GM18526 (cell line): ENCODE results near the gene RHOG.

ENCODE experiments used
- POLR2A ChIP-seq: IDR thresholded peaks from 3 replicates; pipeline ENCODE4 v1.6.1; 2011; ENCODE audit not compliant: insufficient read length; ENCODE audit errors: extremely low read depth

The RHOG gene

DNA sequence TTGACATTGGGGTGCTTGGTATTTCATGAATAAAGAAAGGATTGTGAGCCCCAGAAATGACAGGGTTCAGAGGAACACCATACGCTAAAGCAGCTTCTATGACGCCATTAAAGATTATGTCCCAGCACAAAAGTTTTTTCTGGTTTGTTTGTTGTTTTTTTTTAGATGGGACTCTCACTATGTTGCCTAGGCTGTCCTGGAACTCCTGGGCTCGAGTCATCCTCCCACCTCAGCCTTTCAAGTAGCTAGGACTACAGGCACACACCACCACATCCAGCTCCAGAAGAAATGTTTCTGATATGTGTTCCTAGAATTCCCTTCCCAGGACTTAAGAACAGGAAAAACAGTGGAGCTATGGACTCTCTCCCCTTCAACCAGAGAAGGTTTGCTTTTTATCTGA lies 2.6 kb upstream of the RHOG start:
- TF ChIP-seq POLR2A = no peak

DNA sequence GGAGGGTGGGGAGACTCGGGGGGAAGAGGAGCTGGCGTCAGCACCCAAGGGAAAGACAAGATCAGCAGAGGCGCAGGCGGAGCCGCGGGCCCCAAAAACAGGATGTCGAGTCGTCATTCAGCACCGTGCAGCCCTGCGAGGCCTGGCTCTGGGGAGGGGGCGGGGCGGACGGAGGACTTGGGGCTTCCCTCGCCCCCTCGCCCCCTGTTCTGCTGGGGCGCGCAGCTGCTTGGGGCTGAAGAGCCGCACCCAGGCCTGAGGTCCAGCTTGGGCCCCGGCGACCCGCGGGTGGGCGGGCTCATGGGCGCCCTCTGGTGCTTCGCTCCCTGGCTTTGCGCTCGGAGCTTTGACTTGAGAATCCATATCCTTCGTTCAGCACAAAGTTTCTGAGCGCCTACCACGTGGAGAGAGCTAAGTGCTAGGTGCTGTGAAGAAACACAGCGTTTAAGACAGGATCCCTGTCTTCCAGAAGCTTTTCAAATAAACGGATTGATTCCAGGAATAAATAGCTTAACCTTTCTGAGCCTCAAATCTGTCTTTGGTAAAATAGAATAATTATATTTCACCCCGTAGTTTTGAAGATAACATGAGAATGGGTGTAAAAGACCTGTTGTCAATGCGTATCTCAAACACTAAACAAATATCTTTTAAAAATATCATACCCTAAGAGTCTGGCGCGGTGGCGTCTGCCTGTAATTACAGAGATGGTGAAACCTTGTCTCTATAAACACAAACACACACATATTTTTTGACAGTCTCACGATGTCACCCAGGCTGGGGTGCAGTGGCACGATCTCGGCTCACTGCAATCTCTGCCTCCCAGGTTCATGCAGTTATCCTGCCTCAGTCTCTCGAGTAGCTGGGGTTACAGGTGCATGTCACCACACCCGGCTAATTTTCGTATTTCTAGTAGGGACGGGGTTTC lies 929 bp upstream of the RHOG start:
- TF ChIP-seq POLR2A = peak; percentile 46

DNA sequence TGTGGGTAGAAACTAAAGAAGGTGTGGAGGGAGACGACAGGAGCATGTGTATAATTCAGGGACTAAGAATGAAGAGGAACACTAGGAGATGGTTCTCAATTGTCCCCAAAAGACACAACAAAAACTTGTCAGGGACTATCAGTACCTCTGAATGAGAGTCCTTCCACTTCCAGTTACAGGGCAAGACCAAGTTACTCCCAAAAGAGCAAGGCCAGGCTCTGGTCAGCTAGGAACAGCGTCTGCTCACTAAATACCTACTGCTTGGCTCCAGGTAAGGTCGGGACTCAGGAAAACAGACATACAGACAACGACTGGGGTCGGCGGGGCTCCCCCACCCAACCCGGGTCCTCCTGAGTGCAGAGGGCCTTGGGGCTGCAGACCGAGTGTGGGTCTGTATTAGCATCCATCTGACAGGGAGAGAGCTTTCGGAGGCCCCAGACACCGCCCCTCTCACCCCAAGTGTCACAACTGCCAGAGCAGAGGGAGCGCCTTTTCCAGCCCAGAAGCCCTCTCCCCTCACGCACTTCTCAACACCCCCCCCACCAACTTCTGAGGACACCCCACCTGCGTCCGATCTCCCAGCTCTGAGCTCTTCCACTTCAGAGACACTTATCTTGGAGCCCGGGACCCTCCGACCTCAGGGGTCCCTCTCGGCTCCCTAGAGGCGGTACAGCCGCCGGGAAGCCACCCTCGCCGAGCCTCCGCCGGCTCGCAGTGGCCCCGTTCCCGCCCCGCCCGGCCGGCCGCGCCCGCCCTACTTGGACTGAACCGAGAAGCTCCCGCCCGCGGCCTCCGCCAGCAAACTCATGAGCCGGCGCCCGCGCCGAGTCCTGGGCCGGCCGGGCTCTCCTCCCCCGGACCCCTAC lies 522 bp downstream of the RHOG start:
- no peak for TF ChIP-seq POLR2A

DNA sequence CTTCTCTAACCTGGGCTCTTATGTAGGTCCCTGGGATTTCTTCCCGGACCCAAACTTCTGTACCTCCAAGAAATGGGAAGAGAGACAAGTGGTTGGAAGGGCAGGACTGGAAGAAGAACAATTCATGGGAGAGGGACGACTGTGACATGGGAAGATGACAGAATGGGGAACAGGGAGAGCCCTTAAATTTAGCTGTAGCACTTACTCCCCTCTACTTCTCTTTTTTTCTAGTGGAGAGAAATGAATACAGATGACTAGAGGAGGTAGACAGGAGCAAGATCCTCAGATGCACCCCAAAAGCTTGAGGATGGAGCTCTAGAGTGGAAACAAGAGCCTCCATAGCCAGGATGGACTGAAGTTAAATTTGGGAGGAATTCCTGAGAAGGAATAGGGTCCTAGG lies 2.3 kb downstream of the RHOG start:
- TF ChIP-seq POLR2A = no peak

DNA sequence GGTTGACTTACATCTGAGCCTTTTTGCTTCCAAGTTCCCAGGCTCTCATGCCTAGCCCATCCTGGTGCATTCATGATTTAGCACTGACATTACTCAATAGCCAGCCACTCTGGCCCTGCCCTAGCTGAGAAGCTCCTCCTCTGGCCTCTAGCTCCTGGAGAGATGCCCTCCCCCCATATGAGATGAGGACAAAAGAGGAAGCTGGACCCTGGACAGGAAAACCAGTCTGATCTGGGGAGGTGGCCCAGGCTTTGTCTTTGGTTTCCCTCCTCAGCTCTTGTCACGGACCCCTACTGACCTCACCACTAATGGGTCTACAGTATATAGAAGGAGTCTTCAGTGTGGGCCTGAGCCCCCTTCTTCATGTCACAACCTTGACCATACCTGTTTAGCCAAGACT lies 3.0 kb downstream of the RHOG start:
- no peak for TF ChIP-seq POLR2A

DNA sequence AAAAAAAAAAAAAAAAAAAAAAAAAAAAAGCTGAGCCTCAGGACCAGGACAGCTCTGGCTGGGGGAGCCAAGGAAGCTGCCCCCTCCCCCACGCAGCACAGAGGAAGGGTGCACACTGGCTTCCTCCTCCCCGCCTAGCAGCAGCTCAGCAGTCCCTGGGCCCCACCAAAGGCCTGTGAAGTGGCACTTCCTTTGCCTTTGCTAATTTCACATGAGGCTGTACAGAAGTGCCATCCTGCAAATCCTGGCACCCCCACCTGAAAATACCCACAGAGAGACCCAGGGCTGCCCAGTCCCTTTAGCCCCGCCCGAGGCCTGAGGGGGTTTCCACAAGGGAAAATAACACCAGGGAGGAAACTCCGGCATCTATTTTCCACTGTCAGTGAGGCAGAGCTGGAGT lies 3.9 kb downstream of the RHOG start:
- no peak for TF ChIP-seq POLR2A

DNA sequence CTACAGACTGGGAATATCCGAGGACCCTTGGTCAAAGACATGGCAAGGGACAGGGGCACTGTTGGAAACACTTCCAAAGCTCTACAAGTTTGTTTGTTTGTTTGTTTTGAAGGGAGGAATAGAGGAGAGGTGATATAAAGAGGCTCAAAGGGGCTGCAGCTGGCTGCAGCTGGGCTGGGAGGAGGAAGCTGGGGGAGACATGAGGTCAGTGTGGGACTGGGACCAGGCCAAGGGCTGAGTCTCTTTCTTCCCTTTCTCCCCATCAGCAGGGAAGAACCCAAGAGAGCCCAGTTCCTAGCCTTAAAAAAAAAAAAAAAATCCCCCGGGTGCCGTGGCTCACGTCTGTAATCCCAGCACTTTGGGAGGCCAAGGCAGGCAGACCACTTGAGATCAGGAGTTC lies 5.0 kb downstream of the RHOG start:
- no peak for TF ChIP-seq POLR2A

DNA sequence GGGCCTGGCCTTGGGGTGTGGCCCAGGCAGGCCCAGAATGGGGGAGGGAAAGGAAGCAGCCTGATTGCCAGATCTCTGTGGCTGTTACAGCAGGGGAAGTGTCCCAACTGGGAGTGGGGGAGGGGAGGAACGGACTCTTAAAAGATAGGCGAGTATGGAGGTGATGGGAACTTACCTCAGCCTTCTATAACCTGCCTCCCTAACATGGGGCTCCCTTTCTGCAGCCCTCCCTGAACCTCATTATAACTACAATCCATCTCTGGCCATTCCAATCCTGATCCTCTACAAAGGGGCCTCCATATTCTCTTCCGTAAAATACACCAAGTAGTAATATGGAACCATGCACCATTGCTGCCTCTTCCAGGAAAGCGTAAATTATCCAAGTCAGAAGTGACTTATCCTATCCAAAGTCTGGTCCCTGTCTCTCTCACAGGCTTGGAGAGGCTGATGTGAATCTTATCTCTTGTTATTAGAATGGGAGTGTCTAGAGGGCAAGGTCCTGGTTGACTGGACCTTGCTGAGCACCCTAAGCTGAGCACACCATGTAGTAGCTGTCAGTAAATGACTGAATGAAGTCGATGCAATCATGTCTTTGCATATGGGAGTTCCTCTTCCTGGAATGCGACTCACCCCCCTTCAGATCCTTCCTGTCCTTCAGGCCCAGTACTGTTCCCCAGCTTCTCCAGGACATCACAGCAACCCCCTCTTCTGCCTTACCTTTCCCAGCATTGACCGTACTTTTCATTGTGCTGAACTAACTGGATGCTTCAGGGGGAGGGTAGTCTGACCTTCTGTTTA lies 5.9 kb downstream of the RHOG start:
- TF ChIP-seq POLR2A = no peak

DNA sequence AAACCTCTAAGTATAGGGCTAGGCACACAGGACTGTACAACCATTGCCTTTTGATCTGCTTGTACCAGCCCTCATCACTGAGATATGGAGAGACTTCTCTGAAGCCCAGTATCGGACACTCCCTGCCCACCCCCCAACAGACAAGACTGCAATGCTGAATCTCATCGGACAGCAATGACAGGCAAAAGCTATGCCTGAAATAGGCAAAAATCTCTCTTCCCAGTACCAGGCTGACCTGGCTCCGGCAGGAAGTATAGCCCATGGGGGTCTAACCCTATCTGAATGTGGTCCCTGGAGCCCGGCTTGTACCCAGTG lies 6.5 kb downstream of the RHOG start:
- TF ChIP-seq POLR2A = no peak

DNA sequence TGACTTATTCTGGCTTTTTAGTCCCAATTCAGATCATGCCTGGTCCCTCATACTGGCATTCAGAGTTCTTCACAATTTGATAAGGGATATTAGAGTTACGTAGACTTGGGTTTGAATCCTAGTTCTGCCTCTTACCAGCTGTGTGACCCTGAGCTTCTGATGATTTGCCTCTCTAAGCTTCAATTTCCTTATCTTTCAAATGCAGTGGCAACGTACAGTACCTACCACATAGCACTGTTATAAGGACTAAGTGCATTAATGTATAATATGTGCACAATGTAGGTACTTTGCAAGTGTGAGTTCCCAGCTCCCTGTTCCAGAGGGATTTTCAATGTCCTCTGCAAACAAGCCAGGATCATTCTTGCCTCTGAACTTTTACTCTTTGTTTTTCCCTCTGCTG lies 7.3 kb downstream of the RHOG start:
- no peak for TF ChIP-seq POLR2A

DNA sequence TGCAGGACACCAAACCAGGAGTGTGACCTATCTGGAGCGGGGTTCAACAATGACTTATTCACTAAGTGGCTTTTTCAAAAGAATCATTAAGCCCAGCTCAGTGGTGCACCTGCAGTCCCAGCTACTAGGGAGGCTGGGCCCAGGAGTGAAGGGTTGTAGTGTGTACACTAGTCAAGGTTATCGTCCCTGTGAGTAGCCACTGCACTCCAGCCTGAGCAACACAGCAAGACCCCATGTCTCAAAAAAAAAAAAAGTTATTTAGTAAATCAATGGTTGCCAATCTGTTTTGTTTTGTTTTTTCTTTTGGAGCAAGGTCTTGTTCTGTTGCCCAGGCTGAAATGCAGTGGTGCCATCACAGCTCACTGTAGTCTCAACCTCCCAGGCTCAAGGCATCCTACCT lies 7.9 kb downstream of the RHOG start:
- no peak for TF ChIP-seq POLR2A

DNA sequence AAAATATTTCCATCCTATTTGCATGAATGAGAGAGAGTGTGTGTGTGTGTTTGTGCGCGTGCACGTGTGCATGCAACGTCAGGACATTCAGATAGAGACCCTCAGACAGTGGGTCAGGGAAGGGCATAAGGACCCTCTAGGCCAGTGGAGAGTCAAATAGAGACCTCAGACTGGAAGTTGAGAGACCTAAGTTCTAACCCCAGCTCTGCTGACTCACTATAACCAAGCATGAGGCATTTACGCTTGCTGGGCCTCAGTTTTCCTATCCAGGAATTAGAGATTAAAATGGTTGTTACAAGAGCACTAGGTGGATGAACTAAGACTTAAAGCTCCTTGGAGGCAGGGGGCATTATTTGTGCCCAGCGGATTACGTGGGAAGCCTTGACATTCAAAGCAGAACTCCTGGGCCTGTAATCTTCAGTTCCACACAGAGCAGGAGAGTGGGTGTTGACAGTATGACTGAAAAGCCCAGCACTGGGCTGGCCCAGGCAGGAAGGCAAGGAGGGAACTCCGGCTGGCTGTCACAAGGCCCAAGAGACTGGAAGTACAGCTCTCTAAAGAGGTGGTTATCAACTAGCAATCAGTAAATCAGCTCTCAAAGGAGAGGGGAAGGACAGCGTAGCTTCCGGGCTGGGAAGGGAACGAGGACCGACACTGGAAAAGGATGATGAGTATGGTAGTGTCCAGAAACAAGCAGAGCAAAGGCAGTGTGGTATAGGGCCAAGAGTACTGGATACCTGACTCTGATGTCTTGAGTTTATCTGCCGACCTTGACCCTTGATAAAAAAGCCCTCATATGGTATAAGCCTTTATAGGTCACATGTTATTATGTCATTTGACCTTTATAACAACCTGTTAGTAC lies 9.2 kb downstream of the RHOG start:
- no peak for TF ChIP-seq POLR2A

DNA sequence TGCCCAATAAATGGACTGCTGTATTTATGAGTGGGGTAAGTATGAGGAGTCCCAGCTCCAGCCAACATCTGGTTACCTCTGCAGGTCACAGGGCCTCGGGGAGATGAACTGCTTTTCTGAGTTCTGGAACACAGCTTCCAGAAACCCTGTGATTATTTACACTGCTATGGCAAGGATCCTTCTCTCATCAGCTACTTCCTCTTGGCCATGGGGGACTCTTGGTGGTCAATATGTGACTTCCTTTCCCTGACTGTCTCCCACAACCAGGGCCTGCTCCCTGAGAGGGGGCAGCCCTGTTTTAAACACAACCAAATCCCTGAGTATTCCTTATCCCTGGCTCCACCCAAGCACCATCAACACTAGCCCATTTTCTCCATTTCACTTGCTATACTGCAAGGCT lies 10.0 kb downstream of the RHOG start:
- no peak for TF ChIP-seq POLR2A

DNA sequence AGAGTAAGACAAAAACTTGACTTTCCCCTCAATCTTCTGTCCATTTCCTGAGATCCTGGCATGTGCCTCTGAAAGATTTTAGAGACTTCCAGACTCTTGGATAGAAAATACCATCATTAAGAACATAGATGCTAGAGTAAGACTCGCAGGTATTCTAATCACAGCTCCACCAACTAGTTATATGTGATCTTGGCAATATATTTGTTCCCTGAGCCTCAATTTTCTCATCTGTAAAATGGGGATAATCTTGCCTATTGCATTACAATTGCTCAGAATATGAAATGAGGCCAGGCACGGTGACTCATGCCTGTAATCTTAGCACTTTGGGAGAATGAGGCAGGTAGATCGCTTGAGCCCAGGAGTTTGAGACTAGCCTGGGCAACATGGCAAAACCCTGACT lies 10.7 kb downstream of the RHOG start:
- TF ChIP-seq POLR2A = no peak

DNA sequence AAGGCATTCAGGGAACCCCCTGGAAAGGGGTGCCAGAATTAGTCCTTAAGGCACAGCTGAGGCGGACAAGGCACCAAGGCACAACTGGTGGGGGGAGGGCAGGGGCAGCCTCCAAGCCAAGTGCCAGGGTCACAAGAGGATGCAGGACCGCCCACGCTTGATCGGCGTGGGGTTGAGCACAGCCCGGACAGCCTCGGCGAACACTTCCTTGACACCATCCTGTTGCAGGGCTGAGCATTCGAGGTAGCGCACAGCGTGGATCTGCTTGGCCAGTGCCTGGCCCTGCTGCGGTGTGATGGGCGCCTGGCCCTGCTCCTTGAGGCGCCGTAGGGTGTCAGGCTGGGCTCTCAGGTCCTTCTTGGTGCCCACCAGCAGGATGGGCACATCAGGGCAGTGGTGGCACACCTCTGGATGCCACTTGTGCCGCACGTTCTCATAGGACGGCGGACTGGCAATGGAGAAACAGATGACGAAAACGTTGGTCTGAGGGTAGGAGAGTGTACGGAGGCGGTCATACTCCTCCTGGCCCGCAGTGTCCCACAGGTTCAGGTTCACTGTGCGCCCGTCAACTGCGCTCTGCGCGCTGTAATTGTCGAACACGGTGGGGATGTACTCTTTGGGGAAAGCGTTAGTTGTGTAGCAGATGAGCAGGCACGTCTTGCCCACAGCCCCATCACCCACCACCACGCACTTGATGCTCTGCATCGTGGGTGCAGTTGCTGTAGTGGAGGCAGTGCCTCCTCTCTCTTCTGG lies 13.1 kb downstream of the RHOG start:
- TF ChIP-seq POLR2A = no peak
